Right lobe of liver (tissue), 4 donors: Measurements from ENCODE around the gene GJA3.

Experiments used
- POLR2A ChIP-seq: fragments of 450-650 bp; IDR thresholded peaks from one replicate; pipeline ENCODE4 v1.6.1; 2017; ENCODE audit warnings: antibody characterized with exemption, mild to moderate bottlenecking
- TF ChIP-seq, protein P1 (sequence below), 4 donors: fragments of 200-600 bp in 3 of 4; fragments of 450-650 bp in 1 of 4; IDR thresholded peaks; one replicate each; pipeline versions ENCODE4 v1.5.1 to v1.8.0; 2016 to 2022; ENCODE audit warnings: antibody characterized with exemption in 4 of 4, mild to moderate bottlenecking in 2 of 4
- donor health status: DM: no; HTN: no; CAD: no.
- donor health status: DM: no; HTN: no; CAD: no.
- donor health status: DM: no; HTN: yes; CAD: no.

DNA sequence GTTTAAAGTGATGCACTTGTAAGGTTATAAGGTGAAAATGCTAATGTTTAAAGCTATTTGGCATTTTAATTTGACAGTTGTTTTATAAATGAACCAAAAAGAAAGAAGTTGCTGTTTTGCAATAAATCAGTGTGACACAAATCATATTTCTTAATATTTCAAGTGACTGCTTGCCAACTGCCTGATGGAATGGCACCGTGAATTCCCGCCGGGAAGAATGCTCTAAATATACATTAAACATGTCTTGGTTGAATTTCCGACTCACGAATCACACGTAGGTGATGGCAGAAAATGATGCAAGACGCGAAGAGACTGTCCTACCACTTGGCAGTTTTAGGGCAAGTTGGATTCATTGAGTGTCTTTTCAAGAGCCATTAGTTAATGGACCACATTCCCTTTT lies 34.9 kb upstream of the GJA3 start:
- TF ChIP-seq POLR2A, result no peak
- TF ChIP-seq, protein P1, sequence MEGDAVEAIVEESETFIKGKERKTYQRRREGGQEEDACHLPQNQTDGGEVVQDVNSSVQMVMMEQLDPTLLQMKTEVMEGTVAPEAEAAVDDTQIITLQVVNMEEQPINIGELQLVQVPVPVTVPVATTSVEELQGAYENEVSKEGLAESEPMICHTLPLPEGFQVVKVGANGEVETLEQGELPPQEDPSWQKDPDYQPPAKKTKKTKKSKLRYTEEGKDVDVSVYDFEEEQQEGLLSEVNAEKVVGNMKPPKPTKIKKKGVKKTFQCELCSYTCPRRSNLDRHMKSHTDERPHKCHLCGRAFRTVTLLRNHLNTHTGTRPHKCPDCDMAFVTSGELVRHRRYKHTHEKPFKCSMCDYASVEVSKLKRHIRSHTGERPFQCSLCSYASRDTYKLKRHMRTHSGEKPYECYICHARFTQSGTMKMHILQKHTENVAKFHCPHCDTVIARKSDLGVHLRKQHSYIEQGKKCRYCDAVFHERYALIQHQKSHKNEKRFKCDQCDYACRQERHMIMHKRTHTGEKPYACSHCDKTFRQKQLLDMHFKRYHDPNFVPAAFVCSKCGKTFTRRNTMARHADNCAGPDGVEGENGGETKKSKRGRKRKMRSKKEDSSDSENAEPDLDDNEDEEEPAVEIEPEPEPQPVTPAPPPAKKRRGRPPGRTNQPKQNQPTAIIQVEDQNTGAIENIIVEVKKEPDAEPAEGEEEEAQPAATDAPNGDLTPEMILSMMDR (IDR thresholded peaks at IDR 0.05), result no peak
